ENCODE results near the gene FZD7.
A peak's percentile ranks its signal among the peaks of the same experiment; 100 is the strongest.

The FZD7 gene

DNA sequence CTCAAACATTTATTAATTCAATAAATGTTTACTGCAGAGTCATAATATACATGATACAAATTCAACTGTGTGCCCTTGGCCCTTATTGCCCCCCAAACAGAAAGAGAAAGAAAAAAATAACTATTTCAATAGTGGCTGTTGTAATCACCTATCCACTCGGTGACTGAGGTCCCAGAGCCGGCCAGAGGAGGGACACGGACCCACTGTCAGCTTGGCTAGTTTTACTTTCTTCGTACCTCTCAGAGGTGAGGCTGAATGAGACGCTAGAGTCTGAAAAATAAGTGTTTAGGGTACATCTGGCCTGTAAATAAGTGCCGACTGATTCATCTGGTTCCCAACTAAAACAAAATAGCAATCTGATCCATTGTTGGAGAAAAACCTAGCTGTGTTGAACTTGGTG is 31.3 kb upstream of the FZD7 start:
- TF ChIP-seq GATA1 (IDR thresholded peaks at IDR 0.05; ENCODE audit: low read depth, low read length) (no peak), POLR2A (IDR thresholded peaks at IDR 0.05; ENCODE audit: low read length) (no peak)
- DNase-seq = peak in 1 of 2 experiments; percentile 16

DNA sequence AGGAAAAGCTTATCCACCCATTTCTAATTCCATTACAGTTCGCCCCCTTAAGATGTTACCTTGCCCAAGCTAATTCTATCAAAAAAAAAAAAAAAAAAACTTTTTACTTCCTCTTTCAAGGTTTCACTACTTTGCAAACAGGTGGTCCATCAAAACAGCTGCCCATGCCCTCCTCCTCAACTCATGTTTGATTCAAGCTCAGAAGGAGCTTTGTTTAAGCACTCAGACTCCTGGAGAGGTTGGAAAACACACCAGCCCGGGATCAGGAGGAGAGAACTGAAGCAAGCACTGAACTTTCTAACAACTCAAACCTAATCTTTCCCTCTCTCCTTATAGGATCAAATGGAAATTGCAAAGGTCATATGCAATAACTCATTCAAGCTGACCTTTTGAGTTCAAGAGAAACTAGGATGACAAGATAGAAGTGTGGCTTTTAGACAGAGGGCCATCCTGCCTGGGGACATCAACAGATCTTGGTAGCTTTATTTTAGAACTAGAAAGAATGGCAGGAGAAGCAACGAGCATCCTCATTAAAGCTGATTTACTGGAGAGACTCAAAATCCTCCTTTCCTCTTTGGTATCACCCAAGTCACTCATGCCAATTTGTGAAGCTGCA is 28.3 kb upstream of the FZD7 start:
- no peak for DNase-seq
- no peak for TF ChIP-seq GATA1 (IDR thresholded peaks at IDR 0.05; ENCODE audit: low read depth, low read length)
- TF ChIP-seq POLR2A (IDR thresholded peaks at IDR 0.05; ENCODE audit: low read length) = no peak

DNA sequence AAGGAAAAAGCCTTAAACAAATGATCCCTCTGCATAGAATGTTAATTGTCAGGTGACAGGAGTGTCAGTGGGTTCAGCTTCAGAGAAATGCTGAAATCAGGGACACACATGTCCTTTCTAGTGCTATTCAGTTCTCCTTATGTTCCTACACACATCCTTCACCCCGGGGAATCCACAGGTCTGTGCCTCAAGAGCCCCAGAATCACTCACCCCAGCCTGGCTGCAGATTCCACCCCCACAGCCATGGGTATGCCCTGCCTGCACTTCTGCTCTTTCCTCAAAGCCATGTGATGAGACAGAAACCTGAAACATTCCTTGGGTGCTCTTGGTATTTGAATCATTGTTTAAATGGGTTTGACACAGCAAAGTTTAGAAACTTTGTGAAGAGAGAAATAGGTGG is 27.4 kb upstream of the FZD7 start:
- no peak for DNase-seq
- TF ChIP-seq GATA1 (IDR thresholded peaks at IDR 0.05; ENCODE audit: low read depth, low read length) (no peak), POLR2A (IDR thresholded peaks at IDR 0.05; ENCODE audit: low read length) (no peak)

DNA sequence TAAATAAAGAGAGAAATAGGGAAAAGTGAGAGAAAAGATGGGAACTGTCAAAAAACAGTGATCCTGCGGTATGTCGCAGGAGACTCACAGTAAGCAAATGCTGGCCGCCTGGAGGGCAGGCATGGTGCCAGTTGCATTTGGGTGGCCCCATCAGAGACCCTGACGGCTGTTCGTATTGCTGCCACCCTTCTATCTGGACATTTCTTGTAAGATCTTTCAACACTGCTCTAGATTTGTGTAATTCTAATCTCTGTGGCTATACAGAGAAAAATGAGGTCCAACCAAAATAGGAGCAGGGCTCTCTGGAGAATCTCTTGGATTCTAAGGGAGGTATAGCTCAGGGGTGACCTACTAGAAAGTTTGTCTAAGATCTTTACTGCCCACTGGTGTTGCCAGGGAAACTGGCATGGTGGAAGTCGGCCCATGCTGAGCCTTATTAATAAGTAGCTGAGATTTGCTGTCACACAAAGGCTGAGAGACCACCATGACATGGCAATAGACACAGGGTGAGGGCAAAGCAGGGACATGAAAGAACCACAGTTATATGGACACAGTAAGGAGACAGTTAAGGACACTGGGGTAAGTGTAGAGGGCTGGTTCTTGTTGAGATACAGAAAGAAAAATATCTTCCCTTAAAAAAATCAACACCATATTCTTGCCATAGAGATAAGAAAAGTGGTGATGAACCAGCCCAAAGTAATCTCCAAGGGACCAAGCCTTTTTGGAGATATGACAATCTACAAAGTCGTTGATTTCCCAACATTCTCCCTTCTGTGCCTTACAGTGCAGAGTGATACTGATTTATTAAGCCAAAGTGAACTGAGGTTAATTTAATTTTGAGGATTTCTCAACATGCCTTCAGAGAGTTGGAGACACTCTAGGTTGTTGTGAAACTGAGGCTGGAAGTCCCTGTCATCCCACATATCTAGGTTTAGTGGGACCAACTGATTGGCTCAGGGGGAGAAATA is 26.4 kb upstream of the FZD7 start:
- TF ChIP-seq GATA1 (IDR thresholded peaks at IDR 0.05; ENCODE audit: low read depth, low read length) = no peak
- no peak for TF ChIP-seq POLR2A (IDR thresholded peaks at IDR 0.05; ENCODE audit: low read length)
- DNase-seq = no peak

DNA sequence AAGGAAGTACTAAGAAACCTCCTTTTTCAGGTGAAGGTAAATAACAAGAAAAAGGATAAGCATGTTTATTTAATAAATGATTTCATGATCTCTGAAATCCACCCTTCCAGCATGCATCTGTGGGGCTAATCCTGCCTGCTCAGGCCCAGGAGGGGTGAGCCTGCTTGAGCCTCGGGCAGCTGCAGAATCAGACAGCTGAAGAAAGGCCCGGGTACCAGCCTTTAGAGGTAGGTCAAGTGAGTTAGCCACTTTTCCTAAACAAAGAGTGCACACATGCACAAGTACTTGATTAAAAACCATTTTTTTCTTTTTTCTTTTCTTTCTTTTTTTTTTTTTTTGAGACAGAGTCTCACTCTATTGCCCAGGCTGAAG is 25.7 kb upstream of the FZD7 start:
- DNase-seq = no peak
- TF ChIP-seq GATA1 (IDR thresholded peaks at IDR 0.05; ENCODE audit: low read depth, low read length) (no peak), POLR2A (IDR thresholded peaks at IDR 0.05; ENCODE audit: low read length) (no peak)

DNA sequence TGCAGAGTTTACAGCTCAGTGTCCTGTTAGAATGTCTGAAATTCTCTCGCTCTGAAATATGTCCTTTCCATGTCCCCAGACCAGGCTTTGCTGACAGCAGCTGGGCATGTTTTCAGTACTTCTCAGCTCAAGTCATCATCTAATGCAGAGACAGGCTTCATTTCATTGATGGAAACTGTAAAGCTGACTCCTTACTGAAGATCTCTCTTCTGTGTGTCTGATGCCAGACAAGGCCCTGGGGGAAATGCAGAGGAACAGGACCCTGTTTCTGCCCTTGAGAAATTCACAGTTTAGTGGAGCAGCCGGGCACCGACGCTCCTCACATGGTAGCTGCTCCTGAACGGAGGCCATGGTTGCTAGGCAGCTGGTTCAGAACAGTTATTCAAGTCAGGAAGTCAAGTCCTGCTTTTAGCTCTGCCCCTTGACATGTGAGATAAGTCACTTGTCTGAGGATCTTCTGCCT is 24.6 kb upstream of the FZD7 start:
- TF ChIP-seq POLR2A (IDR thresholded peaks at IDR 0.05; ENCODE audit: low read length) (no peak), GATA1 (IDR thresholded peaks at IDR 0.05; ENCODE audit: low read depth, low read length) (no peak)
- DNase-seq = no peak

DNA sequence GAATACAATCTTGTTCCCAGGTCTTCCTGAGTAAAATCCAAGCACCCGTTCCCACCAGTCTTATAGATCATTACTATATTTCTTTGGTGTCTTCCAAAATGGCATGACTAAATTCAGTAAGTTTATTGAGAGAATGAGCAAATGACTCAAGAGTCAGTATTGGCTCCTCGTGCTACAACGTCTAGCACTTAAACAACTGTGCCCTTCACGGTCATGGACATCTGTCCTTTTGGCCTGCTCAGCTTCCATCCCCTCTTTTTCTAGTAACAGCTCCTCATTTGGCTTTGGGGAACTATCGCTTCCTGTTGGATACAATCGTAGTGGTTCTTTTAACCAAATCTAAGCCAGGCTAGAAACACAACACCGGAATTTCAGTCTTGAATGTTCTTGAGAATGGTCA is 24.1 kb upstream of the FZD7 start:
- DNase-seq = no peak
- TF ChIP-seq POLR2A (IDR thresholded peaks at IDR 0.05; ENCODE audit: low read length) (no peak), GATA1 (IDR thresholded peaks at IDR 0.05; ENCODE audit: low read depth, low read length) (no peak)

DNA sequence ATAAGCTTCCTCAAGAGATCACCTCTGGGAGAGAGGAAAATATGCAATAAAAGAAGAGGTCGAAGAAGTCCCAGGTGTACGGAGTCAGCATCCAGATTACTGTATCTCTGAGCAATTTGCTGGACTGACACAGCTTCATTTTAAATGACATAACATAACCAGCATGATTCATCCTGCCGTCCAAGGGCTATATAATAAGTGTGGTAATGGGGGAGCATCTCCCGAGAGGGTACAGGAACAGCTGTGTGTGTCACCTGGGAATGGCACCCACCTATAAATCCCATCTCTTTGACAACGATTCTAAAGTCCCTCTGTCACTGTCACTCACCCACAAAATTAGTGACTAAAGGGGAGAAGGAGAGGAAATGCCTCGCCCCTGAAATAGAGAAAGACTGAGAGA is 19.3 kb upstream of the FZD7 start:
- DNase-seq = no peak
- TF ChIP-seq GATA1 (IDR thresholded peaks at IDR 0.05; ENCODE audit: low read depth, low read length) = no peak
- no peak for TF ChIP-seq POLR2A (IDR thresholded peaks at IDR 0.05; ENCODE audit: low read length)

DNA sequence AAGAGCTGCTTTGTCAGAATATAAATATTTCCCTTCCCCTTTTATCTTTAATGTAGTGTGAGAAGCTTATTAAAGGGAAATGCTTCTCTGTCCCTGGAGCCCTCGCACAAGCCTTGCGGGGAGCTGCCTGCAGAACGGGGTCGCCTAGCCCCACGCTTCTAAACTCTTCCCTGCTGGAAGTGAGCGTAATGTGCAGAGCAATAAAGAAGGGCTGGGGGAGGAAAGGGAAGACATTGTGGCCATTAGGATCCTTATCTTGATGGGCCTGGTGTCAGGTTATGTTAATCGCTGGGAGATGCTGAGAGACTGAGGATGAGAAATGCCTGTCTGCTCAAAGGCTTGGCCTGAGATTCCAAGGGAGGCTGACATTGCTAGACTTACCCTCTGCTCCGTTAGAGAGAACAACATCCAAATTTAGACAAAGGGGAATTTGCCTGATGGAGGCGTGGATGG is 18.9 kb upstream of the FZD7 start:
- TF ChIP-seq GATA1 (IDR thresholded peaks at IDR 0.05; ENCODE audit: low read depth, low read length) (no peak), POLR2A (IDR thresholded peaks at IDR 0.05; ENCODE audit: low read length) (no peak)
- DNase-seq = no peak

DNA sequence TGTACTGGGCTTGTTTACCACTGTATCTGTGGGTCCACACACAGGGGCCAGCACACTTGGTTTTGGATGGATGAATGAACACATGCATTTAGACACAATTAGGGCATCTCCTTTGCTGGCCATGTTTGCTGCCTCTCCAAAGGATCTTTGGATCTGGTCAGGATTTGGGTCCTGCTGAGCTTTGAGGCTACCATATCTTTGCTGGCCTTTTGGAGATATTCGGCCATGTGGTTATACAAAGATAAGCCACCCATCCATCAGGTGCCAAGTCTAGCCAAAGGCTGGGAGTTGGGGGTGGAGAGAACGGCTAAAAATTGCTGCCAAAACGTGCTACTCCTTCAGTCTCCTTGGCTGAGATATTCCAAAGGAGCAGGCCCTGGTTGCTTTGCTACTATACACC is 18.2 kb upstream of the FZD7 start:
- DNase-seq = peak; percentile 28 to 57
- TF ChIP-seq POLR2A (IDR thresholded peaks at IDR 0.05; ENCODE audit: low read length) (no peak), GATA1 (IDR thresholded peaks at IDR 0.05; ENCODE audit: low read depth, low read length) (no peak)

DNA sequence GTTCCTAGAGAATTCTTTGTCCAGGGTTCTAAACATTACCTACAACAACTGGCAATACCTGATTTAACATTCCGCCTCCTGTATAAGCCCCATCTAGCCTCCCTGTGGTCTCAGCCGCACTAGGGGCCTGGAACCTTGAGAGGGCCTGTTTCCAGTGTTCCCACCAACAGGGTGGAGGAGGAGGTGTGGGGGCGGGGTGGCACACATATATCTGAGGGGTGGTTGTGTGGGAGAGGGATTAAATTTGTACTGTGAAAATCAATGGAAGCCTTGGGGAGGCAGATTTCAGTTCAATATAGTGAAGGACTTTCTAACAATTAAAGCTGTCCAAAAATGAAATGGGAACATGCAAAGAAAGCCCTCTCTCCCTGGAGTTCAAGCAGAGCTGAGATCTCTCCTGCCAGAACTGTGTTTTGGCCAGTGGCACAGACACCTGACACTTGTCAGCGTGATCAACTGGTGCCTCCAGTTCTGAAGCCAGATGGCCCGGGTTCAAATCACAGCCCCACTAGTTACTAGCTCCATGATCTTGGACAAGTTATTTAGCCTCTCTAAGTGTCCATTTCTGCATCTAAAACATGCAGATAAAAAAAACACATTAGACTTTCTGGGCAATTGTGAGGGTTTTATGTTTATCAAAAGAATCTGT is 17.0 kb upstream of the FZD7 start:
- TF ChIP-seq POLR2A (IDR thresholded peaks at IDR 0.05; ENCODE audit: low read length) (no peak), GATA1 (IDR thresholded peaks at IDR 0.05; ENCODE audit: low read depth, low read length) (no peak)
- no peak for DNase-seq

DNA sequence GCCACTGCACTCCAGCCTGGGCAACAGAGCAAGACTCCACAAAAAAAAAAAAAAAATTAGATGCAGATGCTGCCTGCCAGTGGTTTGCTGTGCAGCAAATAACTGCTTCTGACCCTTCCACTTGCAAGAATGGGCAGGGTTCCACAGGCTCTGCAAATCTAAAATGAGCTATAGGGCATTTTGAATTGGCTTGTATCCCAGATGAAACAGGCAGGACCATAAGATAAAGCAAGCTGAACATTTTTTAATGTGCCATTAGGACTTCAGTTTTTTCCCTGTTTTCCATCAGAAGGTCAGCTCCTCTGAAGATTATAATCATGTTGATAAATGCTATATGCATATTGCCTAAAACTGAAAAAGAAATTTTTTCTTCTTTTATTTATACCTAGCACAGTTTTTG is 15.7 kb upstream of the FZD7 start:
- no peak for TF ChIP-seq GATA1 (IDR thresholded peaks at IDR 0.05; ENCODE audit: low read depth, low read length)
- DNase-seq = no peak

DNA sequence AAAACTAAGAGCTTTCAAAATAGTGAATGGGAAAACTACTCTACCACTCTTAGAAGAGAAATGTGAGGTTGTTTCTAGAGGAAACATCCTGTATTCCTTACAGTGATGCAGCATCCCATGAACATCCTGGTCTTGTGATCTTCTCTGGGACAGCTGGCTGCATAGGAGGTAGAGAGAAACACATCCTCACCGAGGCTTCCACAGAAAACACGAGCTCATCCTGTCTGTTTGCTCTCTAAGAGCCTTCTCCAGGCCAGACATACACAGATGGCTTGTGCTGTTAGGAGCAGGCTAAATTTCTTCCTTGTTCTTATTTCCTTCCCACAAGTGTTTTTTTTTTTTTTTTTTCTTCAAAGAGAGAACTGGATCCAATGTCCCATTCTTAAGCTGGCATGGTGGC is 14.7 kb upstream of the FZD7 start:
- no peak for DNase-seq
- TF ChIP-seq GATA1 (IDR thresholded peaks at IDR 0.05; ENCODE audit: low read depth, low read length) = no peak
- TF ChIP-seq POLR2A (IDR thresholded peaks at IDR 0.05; ENCODE audit: low read length) = no peak

DNA sequence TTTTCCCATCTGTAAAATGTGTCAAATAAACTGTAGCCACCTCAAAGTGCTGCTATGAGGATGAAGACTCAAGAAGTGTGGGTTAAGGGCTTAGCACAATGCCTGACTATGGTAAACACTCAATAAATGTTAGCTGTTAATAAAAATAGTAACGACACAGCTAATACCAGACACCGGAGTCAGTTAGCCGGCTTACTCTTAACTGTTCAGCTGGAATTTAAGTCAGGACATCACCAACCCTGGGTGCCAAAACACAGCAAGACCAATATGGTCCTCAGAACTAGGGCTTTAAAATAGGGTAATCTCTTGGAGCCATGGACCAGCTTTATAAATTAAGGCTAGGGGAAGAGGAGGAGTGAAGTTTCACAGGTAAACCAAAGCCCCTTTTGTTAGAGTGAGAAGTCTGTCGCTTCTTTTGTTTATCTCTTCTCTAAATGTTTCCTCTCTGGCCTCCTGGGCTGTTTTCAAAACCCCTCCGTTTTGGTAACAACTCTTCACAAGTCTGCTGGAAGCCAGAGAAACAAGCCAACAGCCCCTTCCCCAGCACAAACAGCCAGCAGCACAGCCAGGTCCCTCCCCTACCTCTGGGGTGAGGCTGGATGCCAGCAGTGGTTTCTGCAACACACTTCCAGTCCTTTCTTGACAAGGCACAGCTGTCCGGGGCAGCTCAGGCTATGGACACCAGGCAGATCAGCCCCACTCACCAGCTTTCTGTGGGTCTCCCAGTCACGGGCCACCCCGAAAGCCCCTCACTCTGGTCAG is 13.8 kb upstream of the FZD7 start:
- DNase-seq = no peak
- TF ChIP-seq GATA1 (IDR thresholded peaks at IDR 0.05; ENCODE audit: low read depth, low read length) (no peak), POLR2A (IDR thresholded peaks at IDR 0.05; ENCODE audit: low read length) (no peak)

All from erythroblast (primary cell).